Type B pancreatic cell (in vitro differentiated cells): ENCODE measurements around the gene RAPGEF6. TPM values are rescaled to one million over a fixed set of nuclear protein-coding genes. Genes with fewer than 3 reads are reported as not detected.

ENCODE experiments used
- DNase-seq: peaks from one replicate; pipeline ENCODE4 v3.0.0; 2021; ENCODE audit warnings: mixed read lengths; ENCODE audit not compliant: unreplicated experiment; ENCODE audit errors: extremely low spot score
- H3K27ac Mint-ChIP-seq: 2 replicates; pipeline ENCODE4 v1.8.0; 2021; ENCODE audit warnings: mild to moderate bottlenecking, mixed read lengths
- H3K27me3 Mint-ChIP-seq: 2 replicates; pipeline ENCODE4 v1.8.0; 2021; ENCODE audit warnings: mixed read lengths
- H3K36me3 Mint-ChIP-seq: 2 replicates; pipeline ENCODE4 v1.8.0; 2021; ENCODE audit warnings: mixed read lengths
- H3K4me1 Mint-ChIP-seq: one replicate; pipeline ENCODE4 v1.8.0; 2021; ENCODE audit warnings: mixed read lengths; ENCODE audit not compliant: unreplicated experiment
- H3K4me3 Mint-ChIP-seq: 2 replicates; pipeline ENCODE4 v1.8.0; 2021; ENCODE audit warnings: mild to moderate bottlenecking, mixed read lengths
- H3K9me3 Mint-ChIP-seq: 2 replicates; pipeline ENCODE4 v1.8.0; 2021; ENCODE audit warnings: mixed read lengths
- CTCF ChIP-seq: fragments of 200-600 bp; sonication (generic); conservative IDR thresholded peaks from 2 replicates; pipeline ENCODE4 v1.5.0; 2021; ENCODE audit warnings: antibody characterized with exemption, mild to moderate bottlenecking
- total RNA-seq: library from RNA; stranded (reverse); gene quantifications from 2 replicates; pipeline ENCODE4 v1.2.1, GENCODE V29; 2021; ENCODE audit warnings: low replicate concordance

RAPGEF6 gene
- total RNA-seq, 1 donor from 2014 or later = 23.4 TPM

GRCh38 chr5:131664929-131665328 is 29.9 kb upstream of the RAPGEF6 start:
- H3K9me3 Mint-ChIP-seq = peaks cover 4% of the 10 kb centered on the region
- H3K36me3 Mint-ChIP-seq = peaks cover 34% of the 10 kb centered on the region
- no peaks in the 10 kb centered on the region for H3K27me3 Mint-ChIP-seq
- no peak for TF ChIP-seq CTCF
- no peak overlapping the region for H3K4me3 Mint-ChIP-seq
- H3K27ac Mint-ChIP-seq = no peak overlapping the region
- H3K4me1 Mint-ChIP-seq = no peaks in the 10 kb centered on the region
- DNase-seq = no peak

GRCh38 chr5:131661933-131662332 is 26.9 kb upstream of the RAPGEF6 start:
- Mint-ChIP-seq H3K4me3 (no peak overlapping the region), H3K27me3 (no peaks in the 10 kb centered on the region), H3K9me3 (peaks cover 4% of the 10 kb centered on the region), H3K27ac (no peak overlapping the region), H3K4me1 (no peaks in the 10 kb centered on the region), H3K36me3 (peaks cover 46% of the 10 kb centered on the region)
- TF ChIP-seq CTCF = no peak
- DNase-seq = no peak

- TF ChIP-seq CTCF = no peak
- no peak overlapping the region for H3K4me3 Mint-ChIP-seq
- H3K27ac Mint-ChIP-seq = no peak overlapping the region
- no peaks in the 10 kb centered on the region for H3K27me3 Mint-ChIP-seq
- H3K4me1 Mint-ChIP-seq = no peaks in the 10 kb centered on the region
- H3K9me3 Mint-ChIP-seq = peaks cover 4% of the 10 kb centered on the region
- DNase-seq = no peak
- H3K36me3 Mint-ChIP-seq = peaks cover 47% of the 10 kb centered on the region
These were observed 24.8 kb upstream of the RAPGEF6 start for GRCh38 chr5:131659841-131660240.

GRCh38 chr5:131659290-131659689 is 24.3 kb upstream of the RAPGEF6 start:
- Mint-ChIP-seq H3K9me3 (peaks cover 4% of the 10 kb centered on the region), H3K4me3 (no peak overlapping the region), H3K27ac (peak overlapping the region; percentile 39), H3K4me1 (peaks cover 3% of the 10 kb centered on the region), H3K27me3 (no peaks in the 10 kb centered on the region), H3K36me3 (peaks cover 51% of the 10 kb centered on the region)
- DNase-seq = no peak
- no peak for TF ChIP-seq CTCF

- peaks cover 49% of the 10 kb centered on the region for H3K36me3 Mint-ChIP-seq
- no peaks in the 10 kb centered on the region for H3K9me3 Mint-ChIP-seq
- H3K4me1 Mint-ChIP-seq = peaks cover 5% of the 10 kb centered on the region
- TF ChIP-seq CTCF = no peak
- H3K27me3 Mint-ChIP-seq = no peaks in the 10 kb centered on the region
- no peak for DNase-seq
- H3K4me3 Mint-ChIP-seq = no peak overlapping the region
- peak overlapping the region; percentile 11 for H3K27ac Mint-ChIP-seq
These were observed 19.7 kb upstream of the RAPGEF6 start for GRCh38 chr5:131654776-131655175.

GRCh38 chr5:131654309-131654708 is 19.3 kb upstream of the RAPGEF6 start:
- DNase-seq = no peak
- H3K27ac Mint-ChIP-seq = peak overlapping the region; percentile 11
- TF ChIP-seq CTCF = no peak

More at GRCh38 chr5:131654309-131654708, 19.3 kb upstream of the RAPGEF6 start:
- Mint-ChIP-seq H3K9me3 (no peaks in the 10 kb centered on the region), H3K36me3 (peaks cover 45% of the 10 kb centered on the region), H3K27me3 (no peaks in the 10 kb centered on the region), H3K4me3 (no peak overlapping the region), H3K4me1 (peaks cover 5% of the 10 kb centered on the region)
